ENCODE data around the gene SMG1. TPM values are rescaled to one million over a fixed set of nuclear protein-coding genes. Genes with fewer than 3 reads are reported as not detected.
"Not testable (repeated sequence)": the region's sequence is repeated elsewhere in the genome, so short reads cannot be mapped to it uniquely, and the experiment has no call there.

Gene SMG1
- total RNA-seq, 1 donor, result 77.7 TPM

DNA sequence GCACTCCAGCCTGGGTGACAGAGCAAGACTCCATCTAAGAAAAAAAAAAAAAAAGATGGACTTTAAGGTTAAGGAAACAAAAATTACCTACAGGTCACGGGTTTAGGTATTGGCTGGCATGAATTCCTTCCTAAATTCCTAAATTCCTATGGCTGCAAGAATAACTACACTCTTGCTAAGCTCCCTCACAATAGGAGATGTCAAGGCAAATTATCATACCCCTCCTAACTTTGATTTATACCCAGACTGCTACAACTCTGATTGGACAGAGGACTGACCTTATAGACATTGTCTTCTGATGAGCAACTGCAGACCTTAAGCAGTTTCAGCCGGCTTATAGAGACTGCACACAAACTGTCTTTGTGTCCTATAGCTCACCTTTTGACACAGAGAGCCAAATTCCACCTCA lies 32.4 kb upstream of the SMG1 start:
- TF ChIP-seq, protein P1, sequence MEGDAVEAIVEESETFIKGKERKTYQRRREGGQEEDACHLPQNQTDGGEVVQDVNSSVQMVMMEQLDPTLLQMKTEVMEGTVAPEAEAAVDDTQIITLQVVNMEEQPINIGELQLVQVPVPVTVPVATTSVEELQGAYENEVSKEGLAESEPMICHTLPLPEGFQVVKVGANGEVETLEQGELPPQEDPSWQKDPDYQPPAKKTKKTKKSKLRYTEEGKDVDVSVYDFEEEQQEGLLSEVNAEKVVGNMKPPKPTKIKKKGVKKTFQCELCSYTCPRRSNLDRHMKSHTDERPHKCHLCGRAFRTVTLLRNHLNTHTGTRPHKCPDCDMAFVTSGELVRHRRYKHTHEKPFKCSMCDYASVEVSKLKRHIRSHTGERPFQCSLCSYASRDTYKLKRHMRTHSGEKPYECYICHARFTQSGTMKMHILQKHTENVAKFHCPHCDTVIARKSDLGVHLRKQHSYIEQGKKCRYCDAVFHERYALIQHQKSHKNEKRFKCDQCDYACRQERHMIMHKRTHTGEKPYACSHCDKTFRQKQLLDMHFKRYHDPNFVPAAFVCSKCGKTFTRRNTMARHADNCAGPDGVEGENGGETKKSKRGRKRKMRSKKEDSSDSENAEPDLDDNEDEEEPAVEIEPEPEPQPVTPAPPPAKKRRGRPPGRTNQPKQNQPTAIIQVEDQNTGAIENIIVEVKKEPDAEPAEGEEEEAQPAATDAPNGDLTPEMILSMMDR (IDR thresholded peaks at IDR 0.05; ENCODE audit: insufficient read depth, low read length), result no peak
- H3K4me3 ChIP-seq (ENCODE audit: low read depth, low read length), result no peak overlapping the region
- DNase-seq (ENCODE audit: low read depth), result peak; percentile 30

DNA sequence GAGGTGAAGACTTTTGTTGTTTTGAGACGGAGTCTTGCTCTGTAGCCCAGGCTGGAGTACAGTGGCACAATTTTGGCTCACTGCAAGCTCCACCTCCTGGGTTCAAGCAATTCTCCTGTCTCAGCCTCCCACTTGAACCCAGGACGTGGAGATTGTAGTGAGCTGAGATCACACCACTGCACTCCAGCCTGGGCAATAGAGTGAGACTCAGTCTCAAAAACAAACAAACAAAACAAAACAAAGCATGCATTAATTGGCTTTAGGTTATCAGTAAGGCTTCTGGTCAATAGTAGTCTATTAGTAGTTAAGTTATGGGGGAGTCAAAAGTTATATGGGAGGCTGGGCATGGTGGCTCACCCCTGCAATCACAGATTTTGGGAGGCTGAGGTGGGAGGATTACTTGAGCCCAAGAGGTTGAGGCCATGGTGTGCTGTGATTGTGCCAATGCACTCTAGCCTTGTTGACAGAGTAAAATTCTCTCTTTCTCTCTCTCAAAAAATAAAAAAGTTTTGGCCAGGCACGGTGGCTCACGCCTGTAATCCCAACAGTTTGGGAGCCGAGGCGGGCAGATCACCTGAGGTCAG lies 30.5 kb upstream of the SMG1 start:
- not testable (repeated sequence) for H3K4me3 ChIP-seq (ENCODE audit: low read depth, low read length); DNase-seq (ENCODE audit: low read depth)

- not testable (repeated sequence) for DNase-seq (ENCODE audit: low read depth); H3K4me3 ChIP-seq (ENCODE audit: low read depth, low read length)
These were observed 29.8 kb upstream of the SMG1 start for GRCh38 chr16:18955874-18956580.

GRCh38 chr16:18953547-18953946 lies 27.3 kb upstream of the SMG1 start:
- DNase-seq (ENCODE audit: low read depth), result no peak
- no peak overlapping the region for H3K4me3 ChIP-seq (ENCODE audit: low read depth, low read length)
- TF ChIP-seq, protein P1 (IDR thresholded peaks at IDR 0.05; ENCODE audit: insufficient read depth, low read length), result no peak

GRCh38 chr16:18950469-18951185 lies 24.4 kb upstream of the SMG1 start:
- TF ChIP-seq, protein P1 (IDR thresholded peaks at IDR 0.05; ENCODE audit: insufficient read depth, low read length), result no peak
- H3K4me3 ChIP-seq (ENCODE audit: low read depth, low read length), result no peak overlapping the region
- no peak for DNase-seq (ENCODE audit: low read depth)

DNA sequence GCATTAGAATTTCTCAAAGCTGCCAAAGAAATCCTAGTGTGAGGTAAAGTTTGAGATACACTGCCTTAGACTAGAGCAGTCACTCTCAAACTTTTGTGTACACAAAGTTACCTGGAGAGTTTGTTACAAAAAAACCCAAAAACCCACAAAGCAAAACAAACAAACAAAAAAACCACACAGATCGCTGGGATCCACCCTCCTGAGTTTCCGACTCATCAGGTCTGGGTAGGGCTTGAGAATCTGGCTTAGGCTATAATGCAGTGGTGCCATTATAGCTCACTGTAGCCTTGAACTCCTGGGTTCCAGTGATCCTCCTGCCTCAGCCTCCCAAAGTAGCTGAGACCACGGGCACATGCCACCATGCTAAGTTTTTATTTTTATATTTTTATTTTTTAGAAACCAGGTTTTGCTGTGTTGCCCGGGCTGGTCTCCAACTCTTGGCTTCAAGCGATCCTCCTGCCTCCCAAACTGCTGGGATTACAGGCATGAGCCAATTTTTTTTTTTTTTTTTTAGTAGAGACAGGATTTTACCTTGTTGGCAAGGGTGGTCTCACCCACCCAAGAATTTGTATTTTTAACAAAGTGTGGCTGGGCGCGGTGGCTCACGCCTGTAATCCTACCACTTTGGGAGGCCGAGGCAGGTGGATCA lies 22.3 kb upstream of the SMG1 start:
- no peak overlapping the region for H3K4me3 ChIP-seq (ENCODE audit: low read depth, low read length)
- no peak for DNase-seq (ENCODE audit: low read depth)
- TF ChIP-seq, protein P1 (IDR thresholded peaks at IDR 0.05; ENCODE audit: insufficient read depth, low read length), result no peak

GRCh38 chr16:18945233-18945632 lies 19.0 kb upstream of the SMG1 start:
- TF ChIP-seq, protein P1 (IDR thresholded peaks at IDR 0.05; ENCODE audit: insufficient read depth, low read length), result no peak
- DNase-seq (ENCODE audit: low read depth), result no peak
- no peak overlapping the region for H3K4me3 ChIP-seq (ENCODE audit: low read depth, low read length)

All from fibroblast of the aortic adventitia (primary cell).